Jurkat, Clone E6-1 (cell line): ENCODE results near the gene PGD. TPM values are rescaled to one million over a fixed set of nuclear protein-coding genes. Genes with fewer than 3 reads are reported as not detected.
"Not testable (repeated sequence)": the region's sequence is repeated elsewhere in the genome, so short reads cannot be mapped to it uniquely, and the experiment has no call there.

Experiments used
- DNase-seq: peaks from one replicate; pipeline ENCODE4 v3.0.0-alpha.2; 2011; ENCODE audit warnings: low read depth, low spot score
- H3K4me3 ChIP-seq: 2 replicates; pipeline ENCODE4 v1.5.1; 2011; ENCODE audit warnings: mild to moderate bottlenecking, low read length, control low read depth, moderate library complexity
- polyA plus RNA-seq: library from polyadenylated mRNA; unstranded; fragments of >200 nt; gene quantifications from one replicate; pipeline ENCODE4 v1.2.1, GENCODE V29; 2012; ENCODE audit warnings: missing spikeins; ENCODE audit not compliant: insufficient read length, insufficient read depth

The PGD gene
- 359 TPM for polyA plus RNA-seq

GRCh38 chr1:10398734-10399443 is at the start of gene PGD:
Gene PGD (plus strand): TSS chr1:10399064. CDS start chr1:10399118, 54 bp downstream.
- H3K4me3 ChIP-seq: peak within 1 kb of the TSS; percentile 88

GRCh38 chr1:10353282-10353681 is 45.6 kb upstream of the PGD start:
- no peak for DNase-seq
- H3K4me3 ChIP-seq: no peak overlapping the region

More at GRCh38 chr1:10398734-10399443, at the start of gene PGD:
- peak; percentile 95 for DNase-seq

- no peak for DNase-seq
- H3K4me3 ChIP-seq: no peak overlapping the region
These were observed 45.2 kb upstream of the PGD start for GRCh38 chr1:10353693-10354092.

GRCh38 chr1:10360045-10360444 is 38.8 kb upstream of the PGD start:
- H3K4me3 ChIP-seq: no peak overlapping the region
- DNase-seq: no peak

- H3K4me3 ChIP-seq: no peak overlapping the region
- DNase-seq: no peak
These were observed 37.3 kb upstream of the PGD start for GRCh38 chr1:10361515-10361914.

- no peak overlapping the region for H3K4me3 ChIP-seq
- DNase-seq: no peak
These were observed 30.7 kb upstream of the PGD start for GRCh38 chr1:10368194-10368593.

- H3K4me3 ChIP-seq: no peak overlapping the region
- no peak for DNase-seq
These were observed 24.4 kb upstream of the PGD start for GRCh38 chr1:10374442-10374860.

GRCh38 chr1:10377365-10378029 is 21.4 kb upstream of the PGD start:
- not testable (repeated sequence) for H3K4me3 ChIP-seq, DNase-seq

- H3K4me3 ChIP-seq: no peak overlapping the region
- no peak for DNase-seq
These were observed 20.6 kb upstream of the PGD start for GRCh38 chr1:10378081-10378841.

- no peak for DNase-seq
- no peak overlapping the region for H3K4me3 ChIP-seq
These were observed 19.7 kb upstream of the PGD start for GRCh38 chr1:10379101-10379620.

GRCh38 chr1:10379676-10380075 is 19.2 kb upstream of the PGD start:
- DNase-seq: no peak
- H3K4me3 ChIP-seq: no peak overlapping the region

GRCh38 chr1:10380594-10381275 is 18.1 kb upstream of the PGD start:
- no peak for DNase-seq
- H3K4me3 ChIP-seq: no peak overlapping the region

- H3K4me3 ChIP-seq: no peak overlapping the region
- no peak for DNase-seq
These were observed 15.2 kb upstream of the PGD start for GRCh38 chr1:10383630-10384029.

GRCh38 chr1:10384219-10384618 is 14.6 kb upstream of the PGD start:
- H3K4me3 ChIP-seq: no peak overlapping the region
- no peak for DNase-seq

GRCh38 chr1:10386761-10387676 is 11.8 kb upstream of the PGD start:
- DNase-seq: no peak

GRCh38 chr1:10387677-10388386 is 11.0 kb upstream of the PGD start:
- peak overlapping the region; percentile 32 for H3K4me3 ChIP-seq
- peak; percentile 88 for DNase-seq

More at GRCh38 chr1:10386761-10387676, 11.8 kb upstream of the PGD start:
- no peak overlapping the region for H3K4me3 ChIP-seq

GRCh38 chr1:10388387-10388715 is 10.5 kb upstream of the PGD start:
- H3K4me3 ChIP-seq: peak overlapping the region; percentile 9
- no peak for DNase-seq
